GM21723 (cell line): ENCODE data around the gene MCF2L2.
"Not testable (repeated sequence)": the region's sequence is repeated elsewhere in the genome, so short reads cannot be mapped to it uniquely, and the experiment has no call there.

Experiments used
- ATAC-seq: cut with Tn5 transposase; IDR thresholded peaks from one replicate; pipeline ENCODE4 v1.9.1; 2021; ENCODE audit warnings: mild to moderate bottlenecking, moderate library complexity; ENCODE audit not compliant: unreplicated experiment

Gene MCF2L2

DNA sequence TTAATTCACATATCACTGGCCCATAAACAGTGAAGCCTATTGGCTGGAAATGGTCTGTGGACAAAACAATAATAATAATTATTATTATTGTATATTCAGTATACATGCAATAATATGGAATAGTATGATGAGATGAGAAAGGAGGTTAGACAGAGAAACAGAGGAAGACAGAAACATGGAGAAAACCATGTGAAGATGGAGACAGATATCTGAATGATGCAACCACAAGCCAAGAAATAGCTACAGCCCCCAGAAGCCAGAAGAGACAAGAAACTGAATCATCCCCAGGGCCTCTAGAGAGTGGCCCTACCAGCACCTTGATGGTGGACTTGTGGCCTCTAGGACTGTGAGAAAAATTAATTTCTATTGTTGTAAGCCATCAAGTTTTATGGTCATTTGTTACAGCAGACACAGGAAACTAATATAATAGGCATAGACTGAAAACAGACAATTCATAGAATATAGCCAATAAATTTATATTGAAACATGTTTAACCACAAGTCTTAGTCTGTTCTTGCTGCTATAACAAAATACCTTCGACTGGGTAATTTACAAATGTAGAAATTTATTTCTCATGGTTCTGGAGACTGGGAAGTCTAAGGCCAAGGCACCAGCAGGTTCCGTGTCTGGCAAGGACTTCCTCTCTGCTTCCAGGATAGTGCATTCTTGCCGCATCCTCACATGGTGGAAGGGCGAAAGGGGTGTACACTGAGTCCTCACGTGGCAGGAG lies 31.6 kb downstream of the MCF2L2 start:
- no peak for ATAC-seq

DNA sequence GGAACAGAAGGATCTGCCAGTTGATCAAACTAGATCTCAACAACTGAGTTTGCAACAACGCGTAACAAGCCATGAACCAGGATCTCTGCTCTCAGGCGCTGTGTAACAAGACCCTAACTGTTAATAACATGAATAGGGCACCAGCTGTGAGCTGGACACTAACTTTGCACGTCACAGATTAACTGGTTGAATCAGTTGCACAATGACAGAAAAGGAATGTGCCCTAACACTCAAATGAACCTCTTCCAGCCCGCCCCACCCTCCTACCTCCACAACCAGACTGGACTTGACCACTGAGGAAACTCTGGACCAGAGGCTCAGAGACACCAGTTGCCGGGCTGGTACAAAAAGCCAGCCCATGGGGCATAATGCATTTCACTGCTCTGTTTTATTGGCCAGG lies 34.3 kb downstream of the MCF2L2 start:
- ATAC-seq = no peak

- no peak for ATAC-seq
These were observed 34.8 kb downstream of the MCF2L2 start for GRCh38 chr3:183393625-183394024.

- no peak for ATAC-seq
These were observed 36.0 kb downstream of the MCF2L2 start for GRCh38 chr3:183392186-183393034.

DNA sequence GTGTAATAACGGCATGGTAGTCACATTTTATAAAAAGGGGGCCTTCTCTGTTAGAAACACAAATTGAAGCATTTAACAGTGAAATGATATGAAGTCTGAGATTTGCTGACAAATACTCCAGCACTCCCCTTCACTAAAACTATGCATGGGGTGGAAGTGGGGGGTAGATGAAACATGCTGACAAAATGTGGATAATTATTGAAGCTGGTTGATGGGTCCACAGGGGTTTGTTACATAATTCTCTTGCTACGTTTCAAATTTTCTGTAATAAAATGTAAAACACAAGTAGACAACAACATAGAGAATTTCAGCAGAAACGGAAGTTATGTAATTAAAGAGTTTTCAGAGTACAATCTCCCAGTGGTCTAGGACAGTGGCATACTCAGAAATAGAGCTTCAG lies 37.0 kb downstream of the MCF2L2 start:
- ATAC-seq = no peak

GRCh38 chr3:183390844-183391243 lies 37.6 kb downstream of the MCF2L2 start:
- ATAC-seq = no peak

- no peak for ATAC-seq
These were observed 40.1 kb downstream of the MCF2L2 start for GRCh38 chr3:183388213-183388895.

GRCh38 chr3:183387797-183388196 lies 40.6 kb downstream of the MCF2L2 start:
- no peak for ATAC-seq

DNA sequence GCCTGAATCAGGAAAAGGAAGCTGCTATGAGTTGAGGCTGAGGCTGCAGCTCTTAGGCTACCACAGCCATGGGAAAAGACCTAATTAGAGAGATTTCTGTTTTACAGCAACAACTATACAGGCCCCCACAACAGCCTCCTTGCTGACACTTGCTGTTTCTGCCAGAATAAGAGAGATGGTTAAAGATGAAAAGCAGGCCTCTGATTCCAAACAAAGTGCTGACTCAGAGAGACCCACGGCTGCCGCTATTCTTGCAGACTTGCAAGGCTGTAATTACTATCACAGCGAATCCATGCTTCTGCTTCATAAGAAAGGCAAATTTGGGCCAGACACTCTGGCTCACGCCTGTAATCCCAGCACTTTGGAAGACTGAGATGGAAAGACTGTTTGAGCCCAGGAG lies 41.8 kb downstream of the MCF2L2 start:
- ATAC-seq = no peak

GRCh38 chr3:183385698-183386613 lies 42.5 kb downstream of the MCF2L2 start:
- no peak for ATAC-seq

DNA sequence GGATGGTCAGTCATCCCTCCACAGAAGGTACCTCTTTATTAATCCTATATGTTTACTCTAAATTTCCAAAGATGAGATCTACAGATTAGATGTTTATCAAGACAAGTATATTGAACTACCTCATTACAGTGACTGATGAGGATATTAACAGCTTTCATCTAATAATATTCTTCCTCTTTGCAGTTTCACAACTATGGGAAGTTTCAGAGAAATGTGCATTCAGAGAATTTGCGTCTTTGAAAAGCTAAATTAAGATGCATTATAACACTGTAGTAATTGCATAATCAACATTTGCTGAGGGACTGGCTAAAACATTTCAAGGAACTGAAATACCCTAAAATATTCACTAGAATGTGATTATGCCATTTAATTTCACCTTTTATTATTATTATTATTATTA lies 46.7 kb downstream of the MCF2L2 start:
- ATAC-seq = no peak

DNA sequence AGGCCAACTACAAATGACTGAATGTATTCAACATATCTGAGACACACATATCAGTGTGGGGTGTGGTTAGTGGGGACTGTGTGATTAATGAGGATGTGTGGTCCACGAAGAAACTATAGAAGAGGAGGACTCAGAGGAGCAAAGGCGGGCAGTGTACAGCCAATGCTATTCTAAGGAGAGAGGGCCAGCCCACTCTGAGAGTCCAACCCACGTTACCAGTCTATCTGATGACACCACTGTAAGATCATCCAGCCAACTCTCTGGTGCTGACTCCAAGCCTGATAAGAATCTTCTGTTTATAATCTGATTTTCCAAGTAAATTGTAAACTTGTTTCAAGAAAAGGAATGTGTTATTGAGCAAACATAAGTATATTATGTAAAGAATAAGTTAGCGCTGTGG lies 47.2 kb downstream of the MCF2L2 start:
- ATAC-seq = no peak

DNA sequence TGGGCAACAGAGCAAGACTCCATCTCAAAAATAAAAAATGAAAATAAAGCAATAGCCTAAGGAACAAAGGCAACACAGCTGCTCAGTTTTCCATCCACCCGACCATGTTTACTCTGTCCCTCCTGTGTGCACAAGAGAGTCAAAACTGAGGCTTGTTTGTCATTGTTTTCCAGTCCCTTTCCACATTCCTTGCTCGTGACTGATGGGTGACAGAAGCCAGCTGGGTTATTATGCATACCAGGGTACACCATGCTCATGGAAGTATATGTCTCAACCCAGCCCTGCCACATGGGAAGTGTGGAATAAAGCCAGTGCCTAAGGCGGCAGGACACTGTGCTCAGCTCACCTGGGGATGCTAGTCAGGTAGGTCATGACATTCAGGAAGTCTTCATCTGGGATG lies 49.5 kb downstream of the MCF2L2 start:
- no peak for ATAC-seq

- no peak for ATAC-seq
These were observed 49.9 kb downstream of the MCF2L2 start for GRCh38 chr3:183378545-183378944.

DNA sequence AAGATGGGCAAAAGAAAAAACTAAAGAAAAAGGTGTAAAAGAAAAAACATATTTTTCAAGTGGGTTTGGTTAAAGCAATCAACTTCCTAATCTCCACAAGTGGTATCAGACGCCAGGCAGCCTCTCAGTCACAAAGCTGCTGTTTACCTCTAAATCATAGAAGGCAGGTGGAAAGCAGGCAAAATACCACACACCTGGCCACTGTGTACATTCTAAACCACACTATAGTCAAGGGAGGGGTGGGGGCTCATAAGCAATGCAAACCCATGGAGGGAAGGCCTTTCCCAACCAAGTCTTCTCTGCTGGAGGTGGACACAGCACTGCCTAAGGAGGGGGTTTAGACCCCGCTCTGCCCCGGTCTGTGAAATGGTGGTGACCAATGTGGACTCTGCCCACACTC lies 50.4 kb downstream of the MCF2L2 start:
- ATAC-seq = no peak

DNA sequence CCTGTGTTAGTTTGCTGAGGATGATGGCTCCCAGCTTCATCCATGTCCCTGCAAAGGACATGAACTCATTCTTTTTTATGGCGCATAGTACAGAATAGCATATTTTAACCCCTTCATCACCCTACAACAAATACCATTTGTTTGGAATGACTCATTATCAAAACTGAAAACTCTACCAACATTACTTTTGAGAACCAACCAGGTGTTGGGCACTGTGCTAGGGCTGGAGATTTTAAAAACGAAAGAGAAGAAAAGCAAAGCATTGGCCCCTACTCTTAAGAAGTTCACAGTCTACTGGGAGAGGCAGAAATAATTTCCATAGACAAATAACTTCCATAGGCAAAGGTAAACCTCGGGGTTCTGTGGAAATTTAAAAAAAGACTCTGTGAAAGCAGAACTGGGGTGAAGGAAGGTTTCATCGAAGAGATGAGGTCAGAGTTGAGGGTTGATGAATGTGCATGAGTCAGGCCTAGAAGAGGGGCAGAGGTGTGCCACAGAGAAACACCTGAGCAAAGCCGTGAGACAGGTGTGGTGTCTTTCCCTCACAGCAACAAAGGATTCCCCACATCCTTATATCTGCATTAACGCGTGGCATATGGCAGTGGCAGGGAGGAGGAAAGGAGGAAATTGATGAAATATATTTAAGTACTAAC lies 51.0 kb downstream of the MCF2L2 start:
- ATAC-seq = no peak

- no peak for ATAC-seq
These were observed 52.6 kb downstream of the MCF2L2 start for GRCh38 chr3:183375787-183376186.

DNA sequence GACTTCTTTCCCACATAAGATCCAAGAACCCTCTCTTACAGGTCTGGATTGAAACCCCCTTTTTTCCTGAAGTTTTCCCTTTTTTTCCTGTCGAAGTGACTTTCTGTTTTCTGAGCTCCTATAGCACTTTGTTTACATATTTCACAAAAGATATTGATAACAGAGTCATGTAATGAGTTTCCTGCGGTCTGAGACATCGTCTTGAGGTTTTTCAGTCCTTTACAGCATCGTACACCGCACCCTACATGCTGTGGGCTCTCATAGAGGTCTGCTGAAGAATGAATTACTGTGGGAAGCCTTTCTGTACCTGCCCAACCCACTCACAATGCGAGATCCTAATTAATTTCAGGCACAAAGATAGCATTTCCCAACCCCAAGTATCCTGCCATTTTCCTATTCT lies 53.1 kb downstream of the MCF2L2 start:
- no peak for ATAC-seq

- ATAC-seq = no peak
These were observed 55.5 kb downstream of the MCF2L2 start for GRCh38 chr3:183372911-183373310.

DNA sequence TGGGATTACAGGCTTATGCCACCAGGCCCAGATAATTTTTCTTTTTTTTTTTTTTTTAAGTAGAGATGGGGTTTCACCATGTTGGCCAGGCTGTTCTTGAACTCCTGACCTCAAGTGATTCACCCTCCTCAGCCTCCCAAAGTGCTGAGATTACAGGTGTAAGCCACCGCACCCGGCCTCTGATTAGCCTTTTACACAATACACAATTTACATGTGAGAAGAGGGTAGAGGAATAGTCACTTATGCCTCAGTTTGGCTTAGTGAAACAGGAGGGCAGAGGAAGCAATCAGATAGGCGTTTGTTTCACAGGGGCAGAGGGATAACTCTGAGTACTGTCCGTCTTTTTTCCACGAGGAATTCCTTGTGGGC lies 56.8 kb downstream of the MCF2L2 start:
- ATAC-seq = not testable (repeated sequence)
